ENCODE results near the gene MEX3C. TPM values are rescaled to one million over a fixed set of nuclear protein-coding genes. Genes with fewer than 3 reads are reported as not detected.

The MEX3C gene
- total RNA-seq, 6 experiments from 2014 or later: 31.2 to 39.3 (median 35.6) TPM

DNA sequence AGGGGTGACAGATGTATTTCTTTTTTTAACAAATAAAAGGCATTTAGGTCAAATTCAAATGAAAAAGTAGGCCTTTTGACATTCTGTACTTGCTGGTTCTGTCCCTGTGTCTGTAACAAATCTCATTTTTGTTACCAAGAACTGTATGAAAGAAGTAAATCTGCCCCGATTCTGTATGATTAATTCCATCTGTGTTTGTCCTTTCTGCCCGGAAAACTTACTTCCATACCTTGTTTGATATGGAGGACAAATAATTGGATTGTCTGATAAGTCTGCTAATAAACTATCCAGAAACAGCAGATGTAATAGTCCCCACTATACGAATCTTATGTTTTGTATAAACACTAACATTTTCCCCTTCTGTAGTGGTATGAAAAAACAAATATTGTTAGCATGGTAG, 69.8 kb downstream of the MEX3C start:
- TF ChIP-seq, protein P1, sequence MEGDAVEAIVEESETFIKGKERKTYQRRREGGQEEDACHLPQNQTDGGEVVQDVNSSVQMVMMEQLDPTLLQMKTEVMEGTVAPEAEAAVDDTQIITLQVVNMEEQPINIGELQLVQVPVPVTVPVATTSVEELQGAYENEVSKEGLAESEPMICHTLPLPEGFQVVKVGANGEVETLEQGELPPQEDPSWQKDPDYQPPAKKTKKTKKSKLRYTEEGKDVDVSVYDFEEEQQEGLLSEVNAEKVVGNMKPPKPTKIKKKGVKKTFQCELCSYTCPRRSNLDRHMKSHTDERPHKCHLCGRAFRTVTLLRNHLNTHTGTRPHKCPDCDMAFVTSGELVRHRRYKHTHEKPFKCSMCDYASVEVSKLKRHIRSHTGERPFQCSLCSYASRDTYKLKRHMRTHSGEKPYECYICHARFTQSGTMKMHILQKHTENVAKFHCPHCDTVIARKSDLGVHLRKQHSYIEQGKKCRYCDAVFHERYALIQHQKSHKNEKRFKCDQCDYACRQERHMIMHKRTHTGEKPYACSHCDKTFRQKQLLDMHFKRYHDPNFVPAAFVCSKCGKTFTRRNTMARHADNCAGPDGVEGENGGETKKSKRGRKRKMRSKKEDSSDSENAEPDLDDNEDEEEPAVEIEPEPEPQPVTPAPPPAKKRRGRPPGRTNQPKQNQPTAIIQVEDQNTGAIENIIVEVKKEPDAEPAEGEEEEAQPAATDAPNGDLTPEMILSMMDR (IDR thresholded peaks at IDR 0.05): no peak

GRCh38 chr18:51125976-51126375, 71.5 kb downstream of the MEX3C start:
- H3K9me3 Mint-ChIP-seq: no peaks in the 10 kb centered on the region
- no peaks in the 10 kb centered on the region for H3K36me3 Mint-ChIP-seq (ENCODE audit: low read depth)
- H3K27ac Mint-ChIP-seq: no peak overlapping the region
- DNase-seq: no peak
- TF ChIP-seq, protein P1 (IDR thresholded peaks at IDR 0.05): no peak
- H3K27me3 Mint-ChIP-seq (ENCODE audit: insufficient read depth): peaks cover 22% of the 10 kb centered on the region
- H3K4me3 Mint-ChIP-seq: no peak overlapping the region
- peaks cover 8% of the 10 kb centered on the region for H3K4me1 Mint-ChIP-seq (ENCODE audit: low read depth)

More for the DNA sequence above, 69.8 kb downstream of the MEX3C start:
- Mint-ChIP-seq H3K27ac (no peak overlapping the region), H3K9me3 (no peaks in the 10 kb centered on the region), H3K36me3 (ENCODE audit: low read depth) (no peaks in the 10 kb centered on the region), H3K4me1 (ENCODE audit: low read depth) (peaks cover 8% of the 10 kb centered on the region), H3K27me3 (ENCODE audit: insufficient read depth) (peaks cover 15% of the 10 kb centered on the region), H3K4me3 (no peak overlapping the region)
- DNase-seq: no peak

Other genes with a start within 250 kb of the MEX3C start
- 1 to 10 TPM; 6.2 to 9.0 (median 8.1) TPM for gene ELAC1, start 229.6 kb downstream of the MEX3C start, total RNA-seq (2021; fragmentation: NEBNext Ultra II Directional; extraction: Animal tissue kit (Norgen Biotek cat#: 25700))
- 10 to 100 TPM; 77.2 to 97.9 (median 84.0) TPM for gene SMAD4, start 167.5 kb downstream of the MEX3C start, total RNA-seq (2021; fragmentation: NEBNext Ultra II Directional; extraction: Animal tissue kit (Norgen Biotek cat#: 25700))